HFFc6 (cell line): ENCODE data around the gene NUCKS1. TPM values are rescaled to one million over a fixed set of nuclear protein-coding genes. Genes with fewer than 3 reads are reported as not detected.

ENCODE experiments used
- DNase-seq: peaks from one replicate; pipeline ENCODE4 v3.0.0-alpha.2; 2018
- H3K27ac Mint-ChIP-seq: 2 replicates; pipeline ENCODE4 v1.8.0; 2020; ENCODE audit warnings: mild to moderate bottlenecking, mixed read lengths
- H3K27me3 Mint-ChIP-seq: 2 replicates; pipeline ENCODE4 v1.8.0; 2021; ENCODE audit warnings: mild to moderate bottlenecking, moderate library complexity, mixed read lengths; ENCODE audit not compliant: insufficient read depth
- H3K36me3 Mint-ChIP-seq: 2 replicates; pipeline ENCODE4 v1.8.0; 2021; ENCODE audit warnings: low read depth, mixed read lengths
- H3K4me1 Mint-ChIP-seq: 2 replicates; pipeline ENCODE4 v1.8.0; 2020; ENCODE audit warnings: low read depth, mixed read lengths
- H3K4me3 Mint-ChIP-seq: 2 replicates; pipeline ENCODE4 v1.8.0; 2020; ENCODE audit warnings: mild to moderate bottlenecking, moderate library complexity, mixed read lengths
- H3K9me3 Mint-ChIP-seq: 2 replicates; pipeline ENCODE4 v1.8.0; 2020; ENCODE audit warnings: mild to moderate bottlenecking, mixed read lengths
- CTCF ChIP-seq: fragments of 200-600 bp; sonication (generic); IDR thresholded peaks from 2 replicates; pipeline ENCODE4 v1.5.0; 2021; ENCODE audit warnings: antibody characterized with exemption, mild to moderate bottlenecking
- total RNA-seq, 6 experiments: library from RNA; stranded (reverse); fragmentation: NEBNext Ultra II Directional; extraction: Animal tissue kit (Norgen Biotek cat#: 25700); gene quantifications; 2 replicates in 1 of 6; 3 replicates in 5 of 6; pipeline ENCODE4 v1.2.3, GENCODE V29; 2021

The NUCKS1 gene
- total RNA-seq, 6 experiments from 2014 or later, result 187 to 259 (median 222) TPM

- Mint-ChIP-seq H3K27ac (no peak overlapping the region), H3K4me3 (no peak overlapping the region), H3K9me3 (no peaks in the 10 kb centered on the region), H3K36me3 (no peaks in the 10 kb centered on the region), H3K27me3 (peaks cover 10% of the 10 kb centered on the region; the same call in 1 of the 2 replicates), H3K4me1 (peaks cover 5% of the 10 kb centered on the region)
- no peak for DNase-seq
- TF ChIP-seq CTCF, result no peak
Measured at GRCh38 chr1:205665201-205666045, 84.6 kb downstream of the NUCKS1 start.

- TF ChIP-seq CTCF, result no peak
- Mint-ChIP-seq H3K4me3 (no peak overlapping the region), H3K4me1 (peaks cover 5% of the 10 kb centered on the region), H3K27ac (no peak overlapping the region), H3K9me3 (no peaks in the 10 kb centered on the region), H3K27me3 (peaks cover 10% of the 10 kb centered on the region; the same call in 1 of the 2 replicates), H3K36me3 (no peaks in the 10 kb centered on the region)
- DNase-seq, result no peak
Measured at GRCh38 chr1:205664399-205665017, 85.5 kb downstream of the NUCKS1 start.

GRCh38 chr1:205663286-205663936 lies 86.6 kb downstream of the NUCKS1 start:
- TF ChIP-seq CTCF, result no peak
- H3K27me3 Mint-ChIP-seq, result peaks cover 3% of the 10 kb centered on the region; the same call in 1 of the 2 replicates
- H3K27ac Mint-ChIP-seq, result no peak overlapping the region
- peaks cover 5% of the 10 kb centered on the region for H3K4me1 Mint-ChIP-seq
- H3K9me3 Mint-ChIP-seq, result no peaks in the 10 kb centered on the region
- DNase-seq, result no peak
- H3K36me3 Mint-ChIP-seq, result no peaks in the 10 kb centered on the region
- H3K4me3 Mint-ChIP-seq, result no peak overlapping the region

Other genes starting within 250 kb of the NUCKS1 start
- gene CDK18, start 245.5 kb downstream of the NUCKS1 start, total RNA-seq, result 1 to 10 TPM in 4 of 6 experiments, under 1 TPM in 2; 0.33 to 2.9 (median 1.7) TPM
- 10 to 100 TPM; 32.9 to 37.6 (median 35.6) TPM for gene ELK4, start 118.2 kb downstream of the NUCKS1 start, total RNA-seq
- 1 to 10 TPM; 1.1 to 2.4 (median 1.4) TPM for gene SLC45A3, start 69.7 kb downstream of the NUCKS1 start, total RNA-seq
- 10 to 100 TPM; 10.6 to 13.0 (median 11.5) TPM for gene RAB29, start 25.3 kb upstream of the NUCKS1 start, total RNA-seq
- gene SLC41A1, start 63.0 kb upstream of the NUCKS1 start, total RNA-seq, result 10 to 100 TPM; 31.6 to 39.8 (median 35.5) TPM
- not detected for gene PM20D1, start 100.0 kb upstream of the NUCKS1 start, total RNA-seq
- gene SLC26A9, start 193.3 kb upstream of the NUCKS1 start, total RNA-seq, result not detected